K562 (cell line): ENCODE results near the gene KCNJ10. TPM values are rescaled to one million over a fixed set of nuclear protein-coding genes. Genes with fewer than 3 reads are reported as not detected.

Experiments used
- DPF2 ChIP-seq: fragments of 450-650 bp; IDR thresholded peaks from 2 replicates; pipeline ENCODE4 v1.6.1; 2016
- EP400 ChIP-seq: fragments of 450-650 bp; IDR thresholded peaks from 2 replicates; pipeline ENCODE4 v1.6.1; 2017; ENCODE audit warnings: antibody characterized with exemption, mild to moderate bottlenecking, moderate library complexity
- HDAC2 ChIP-seq: fragments of 450-650 bp; IDR thresholded peaks from 2 replicates; pipeline ENCODE4 v1.6.1; 2016; ENCODE audit warnings: mild to moderate bottlenecking
- L3MBTL2 ChIP-seq: fragments of 450-650 bp; IDR thresholded peaks from 2 replicates; pipeline ENCODE4 v1.6.1; 2016; ENCODE audit warnings: mild to moderate bottlenecking, moderate library complexity
- NBN ChIP-seq: fragments of 450-650 bp; IDR thresholded peaks from 2 replicates; pipeline ENCODE4 v1.6.1; 2016; ENCODE audit warnings: low read depth, mild to moderate bottlenecking
- RB1 ChIP-seq: fragments of 450-650 bp; IDR thresholded peaks from 2 replicates; pipeline ENCODE4 v1.6.1; 2017; ENCODE audit warnings: low read depth, mild to moderate bottlenecking
- SMC3 ChIP-seq: conservative IDR thresholded peaks from 2 replicates; pipeline ENCODE4 v1.6.1; 2011; ENCODE audit warnings: low read depth, low read length, improper control_type of control experiment; ENCODE audit not compliant: insufficient read depth
- TOE1 ChIP-seq, 2 experiments: fragments of 450-650 bp in 1 of 2; sonication (generic) in 1 of 2; formaldehyde crosslinking in 1 of 2; IDR thresholded peaks; 2 replicates each; pipeline versions ENCODE4 v1.7.1 to v1.8.0; 2016 to 2022; ENCODE audit warnings: borderline replicate concordance in 2 of 2, mild to moderate bottlenecking in 2 of 2, antibody characterized with exemption in 1 of 2, inconsistent platforms in 1 of 2, low read depth in 1 of 2, missing genetic modification reagents in 1 of 2, moderate library complexity in 1 of 2
- ZNF133 ChIP-seq: fragments of 250-450 bp; sonication (Bioruptor Pico); IDR thresholded peaks from 2 replicates; pipeline ENCODE4 v1.4.0; 2020; ENCODE audit warnings: mild to moderate bottlenecking
- polyA plus RNA-seq, 8 experiments: library from polyadenylated mRNA; depleted of rRNA in 4 of 8; stranded (reverse) in 5 of 8; unstranded in 3 of 8; fragments of >200 nt; fragmentation: Nextera tagmentation in 2 of 8; fragmentation: Illumina TruSeq in 1 of 8; extraction: Ambion mirVana in 2 of 8; extraction: Trizol in 1 of 8; gene quantifications; 2 replicates each; pipeline versions ENCODE4 v1.2.1 to v1.2.3, GENCODE V29; 2011 to 2014; ENCODE audit warnings: inconsistent platforms in 1 of 8, missing spikeins in 1 of 8
- total RNA-seq, 7 experiments: library from RNA; depleted of rRNA in 6 of 7; stranded (reverse); fragments of >200 nt in 6 of 7; fragmentation: Illumina TruSeq in 2 of 7; extraction: Trizol in 2 of 7; gene quantifications; 2 replicates each; pipeline versions ENCODE4 v1.2.1 to v1.2.3, GENCODE V29; 2011 to 2021; ENCODE audit warnings: low replicate concordance in 1 of 7
- TF ChIP-seq, protein P1 (sequence below), 2 experiments: fragments of 450-650 bp in 1 of 2; sonication (generic) in 1 of 2; formaldehyde crosslinking in 1 of 2; IDR thresholded peaks in 1 of 2; conservative IDR thresholded peaks in 1 of 2; 2 replicates each; pipeline versions ENCODE4 v1.6.1 to v1.8.1; 2016 to 2023; ENCODE audit warnings: mild to moderate bottlenecking in 2 of 2, moderate library complexity in 2 of 2, inconsistent platforms in 1 of 2, missing genetic modification reagents in 1 of 2
- TF ChIP-seq, protein P2 (sequence below), 3 experiments: IDR thresholded peaks in 2 of 3; conservative IDR thresholded peaks in 1 of 3; 2 replicates each; pipeline ENCODE4 v1.5.1; 2011 to 2012; ENCODE audit warnings: low read length in 3 of 3, mild to moderate bottlenecking in 3 of 3, control low read depth in 2 of 3, improper control_type of control experiment in 1 of 3, inconsistent platforms in 1 of 3, low read depth in 1 of 3, mixed read lengths in 1 of 3, moderate library complexity in 1 of 3; ENCODE audit not compliant: insufficient read depth in 2 of 3
- TF ChIP-seq, protein P3 (sequence below): sonication (generic); formaldehyde crosslinking; IDR thresholded peaks from 2 replicates; pipeline ENCODE4 v1.8.0; 2022; ENCODE audit warnings: missing genetic modification reagents, mild to moderate bottlenecking, moderate library complexity, borderline replicate concordance
- TF ChIP-seq, protein P4 (sequence below): fragments of 150-350 bp; conservative IDR thresholded peaks from 2 replicates; pipeline ENCODE4 v1.6.1; 2014; ENCODE audit warnings: low read length
- TF ChIP-seq, protein P5 (sequence below): fragments of 450-650 bp; IDR thresholded peaks from 2 replicates; pipeline ENCODE4 v1.6.1; 2017; ENCODE audit warnings: antibody characterized with exemption, mild to moderate bottlenecking

Gene KCNJ10
- total and polyA plus RNA-seq, 9 of the 15 experiments (the other 6 are each of a cell fraction or from before 2014, with no cell fraction given): 0.06 to 0.11 TPM; not detected in 7

DNA sequence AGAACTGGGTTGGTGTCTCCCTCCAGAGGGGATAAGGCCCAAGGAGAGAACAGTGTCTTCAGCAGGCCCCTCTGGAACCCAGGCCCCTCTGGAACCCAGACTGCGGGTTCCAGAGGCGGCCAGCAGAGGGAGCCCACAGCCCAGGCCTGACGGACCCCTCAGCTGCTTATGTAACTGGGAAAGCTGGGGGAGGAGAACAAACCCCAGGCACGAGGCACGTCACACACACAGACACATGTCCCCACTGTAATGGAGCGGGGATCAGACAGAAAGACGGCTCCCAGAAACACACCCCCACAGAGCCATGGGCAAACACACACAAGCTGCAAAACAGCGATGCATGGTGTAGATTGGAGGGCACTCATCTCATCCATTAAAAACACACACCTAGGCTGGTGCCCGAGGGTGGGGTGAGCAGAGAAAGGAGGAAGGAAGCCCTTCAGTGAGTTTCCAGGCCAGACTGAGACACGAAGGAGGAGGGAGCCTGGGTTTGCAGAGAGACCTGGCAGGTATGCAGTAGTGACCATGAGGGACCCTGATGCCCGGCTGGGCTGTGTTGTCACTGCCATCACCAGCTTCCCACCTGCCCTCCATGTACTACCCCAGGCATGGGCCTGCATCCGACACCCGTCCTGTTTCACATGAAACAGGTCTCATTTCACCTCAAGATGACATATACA is 31.2 kb upstream of the KCNJ10 start (continued):
- TF ChIP-seq DPF2: peak; percentile 68; the same call in 1 of the 2 replicates
- TF ChIP-seq, protein P1, sequence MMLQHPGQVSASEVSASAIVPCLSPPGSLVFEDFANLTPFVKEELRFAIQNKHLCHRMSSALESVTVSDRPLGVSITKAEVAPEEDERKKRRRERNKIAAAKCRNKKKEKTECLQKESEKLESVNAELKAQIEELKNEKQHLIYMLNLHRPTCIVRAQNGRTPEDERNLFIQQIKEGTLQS (IDR thresholded peaks at IDR 0.05): peak; percentile 22; the same call in 1 of the 2 replicates
- TF ChIP-seq, protein P1 (CRISPR knock-in tag; conservative IDR thresholded peaks at IDR 0.05): no peak
- TF ChIP-seq RB1: peak; percentile 72
- TF ChIP-seq, protein P2, sequence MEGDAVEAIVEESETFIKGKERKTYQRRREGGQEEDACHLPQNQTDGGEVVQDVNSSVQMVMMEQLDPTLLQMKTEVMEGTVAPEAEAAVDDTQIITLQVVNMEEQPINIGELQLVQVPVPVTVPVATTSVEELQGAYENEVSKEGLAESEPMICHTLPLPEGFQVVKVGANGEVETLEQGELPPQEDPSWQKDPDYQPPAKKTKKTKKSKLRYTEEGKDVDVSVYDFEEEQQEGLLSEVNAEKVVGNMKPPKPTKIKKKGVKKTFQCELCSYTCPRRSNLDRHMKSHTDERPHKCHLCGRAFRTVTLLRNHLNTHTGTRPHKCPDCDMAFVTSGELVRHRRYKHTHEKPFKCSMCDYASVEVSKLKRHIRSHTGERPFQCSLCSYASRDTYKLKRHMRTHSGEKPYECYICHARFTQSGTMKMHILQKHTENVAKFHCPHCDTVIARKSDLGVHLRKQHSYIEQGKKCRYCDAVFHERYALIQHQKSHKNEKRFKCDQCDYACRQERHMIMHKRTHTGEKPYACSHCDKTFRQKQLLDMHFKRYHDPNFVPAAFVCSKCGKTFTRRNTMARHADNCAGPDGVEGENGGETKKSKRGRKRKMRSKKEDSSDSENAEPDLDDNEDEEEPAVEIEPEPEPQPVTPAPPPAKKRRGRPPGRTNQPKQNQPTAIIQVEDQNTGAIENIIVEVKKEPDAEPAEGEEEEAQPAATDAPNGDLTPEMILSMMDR (IDR thresholded peaks at IDR 0.05 in 2 of 3, conservative IDR thresholded peaks at IDR 0.05 in 1 of 3; ENCODE audit: insufficient read depth in 2 of 3, low read depth in 1 of 3, low read length in 3 of 3): peak; percentile 91 to 94 (median 94)
- TF ChIP-seq, protein P3, sequence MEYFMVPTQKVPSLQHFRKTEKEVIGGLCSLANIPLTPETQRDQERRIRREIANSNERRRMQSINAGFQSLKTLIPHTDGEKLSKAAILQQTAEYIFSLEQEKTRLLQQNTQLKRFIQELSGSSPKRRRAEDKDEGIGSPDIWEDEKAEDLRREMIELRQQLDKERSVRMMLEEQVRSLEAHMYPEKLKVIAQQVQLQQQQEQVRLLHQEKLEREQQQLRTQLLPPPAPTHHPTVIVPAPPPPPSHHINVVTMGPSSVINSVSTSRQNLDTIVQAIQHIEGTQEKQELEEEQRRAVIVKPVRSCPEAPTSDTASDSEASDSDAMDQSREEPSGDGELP (CRISPR knock-in tag): peak; percentile 88
- peak; percentile 87 for TF ChIP-seq L3MBTL2
- peak; percentile 29; the same call in 1 of the 2 replicates for TF ChIP-seq NBN
- TF ChIP-seq, protein P4, sequence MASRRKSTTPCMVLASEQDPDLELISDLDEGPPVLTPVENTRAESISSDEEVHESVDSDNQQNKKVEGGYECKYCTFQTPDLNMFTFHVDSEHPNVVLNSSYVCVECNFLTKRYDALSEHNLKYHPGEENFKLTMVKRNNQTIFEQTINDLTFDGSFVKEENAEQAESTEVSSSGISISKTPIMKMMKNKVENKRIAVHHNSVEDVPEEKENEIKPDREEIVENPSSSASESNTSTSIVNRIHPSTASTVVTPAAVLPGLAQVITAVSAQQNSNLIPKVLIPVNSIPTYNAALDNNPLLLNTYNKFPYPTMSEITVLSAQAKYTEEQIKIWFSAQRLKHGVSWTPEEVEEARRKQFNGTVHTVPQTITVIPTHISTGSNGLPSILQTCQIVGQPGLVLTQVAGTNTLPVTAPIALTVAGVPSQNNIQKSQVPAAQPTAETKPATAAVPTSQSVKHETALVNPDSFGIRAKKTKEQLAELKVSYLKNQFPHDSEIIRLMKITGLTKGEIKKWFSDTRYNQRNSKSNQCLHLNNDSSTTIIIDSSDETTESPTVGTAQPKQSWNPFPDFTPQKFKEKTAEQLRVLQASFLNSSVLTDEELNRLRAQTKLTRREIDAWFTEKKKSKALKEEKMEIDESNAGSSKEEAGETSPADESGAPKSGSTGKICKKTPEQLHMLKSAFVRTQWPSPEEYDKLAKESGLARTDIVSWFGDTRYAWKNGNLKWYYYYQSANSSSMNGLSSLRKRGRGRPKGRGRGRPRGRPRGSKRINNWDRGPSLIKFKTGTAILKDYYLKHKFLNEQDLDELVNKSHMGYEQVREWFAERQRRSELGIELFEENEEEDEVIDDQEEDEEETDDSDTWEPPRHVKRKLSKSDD: 0 out of 2 replicates have a peak, but pooled peaks have one; percentile 29
- TF ChIP-seq SMC3: peak; percentile 86
- TF ChIP-seq ZNF133 (CRISPR knock-in tag): no peak
- TF ChIP-seq TOE1 (IDR thresholded peaks at IDR 0.05; ENCODE audit: borderline replicate concordance): 0 out of 2 replicates have a peak, but pooled peaks have one; percentile 35
- no peak for TF ChIP-seq TOE1 (CRISPR knock-in tag; IDR thresholded peaks at IDR 0.05; ENCODE audit: borderline replicate concordance, low read depth)
- peak; percentile 52; the same call in 1 of the 2 replicates for TF ChIP-seq HDAC2
- TF ChIP-seq, protein P5, sequence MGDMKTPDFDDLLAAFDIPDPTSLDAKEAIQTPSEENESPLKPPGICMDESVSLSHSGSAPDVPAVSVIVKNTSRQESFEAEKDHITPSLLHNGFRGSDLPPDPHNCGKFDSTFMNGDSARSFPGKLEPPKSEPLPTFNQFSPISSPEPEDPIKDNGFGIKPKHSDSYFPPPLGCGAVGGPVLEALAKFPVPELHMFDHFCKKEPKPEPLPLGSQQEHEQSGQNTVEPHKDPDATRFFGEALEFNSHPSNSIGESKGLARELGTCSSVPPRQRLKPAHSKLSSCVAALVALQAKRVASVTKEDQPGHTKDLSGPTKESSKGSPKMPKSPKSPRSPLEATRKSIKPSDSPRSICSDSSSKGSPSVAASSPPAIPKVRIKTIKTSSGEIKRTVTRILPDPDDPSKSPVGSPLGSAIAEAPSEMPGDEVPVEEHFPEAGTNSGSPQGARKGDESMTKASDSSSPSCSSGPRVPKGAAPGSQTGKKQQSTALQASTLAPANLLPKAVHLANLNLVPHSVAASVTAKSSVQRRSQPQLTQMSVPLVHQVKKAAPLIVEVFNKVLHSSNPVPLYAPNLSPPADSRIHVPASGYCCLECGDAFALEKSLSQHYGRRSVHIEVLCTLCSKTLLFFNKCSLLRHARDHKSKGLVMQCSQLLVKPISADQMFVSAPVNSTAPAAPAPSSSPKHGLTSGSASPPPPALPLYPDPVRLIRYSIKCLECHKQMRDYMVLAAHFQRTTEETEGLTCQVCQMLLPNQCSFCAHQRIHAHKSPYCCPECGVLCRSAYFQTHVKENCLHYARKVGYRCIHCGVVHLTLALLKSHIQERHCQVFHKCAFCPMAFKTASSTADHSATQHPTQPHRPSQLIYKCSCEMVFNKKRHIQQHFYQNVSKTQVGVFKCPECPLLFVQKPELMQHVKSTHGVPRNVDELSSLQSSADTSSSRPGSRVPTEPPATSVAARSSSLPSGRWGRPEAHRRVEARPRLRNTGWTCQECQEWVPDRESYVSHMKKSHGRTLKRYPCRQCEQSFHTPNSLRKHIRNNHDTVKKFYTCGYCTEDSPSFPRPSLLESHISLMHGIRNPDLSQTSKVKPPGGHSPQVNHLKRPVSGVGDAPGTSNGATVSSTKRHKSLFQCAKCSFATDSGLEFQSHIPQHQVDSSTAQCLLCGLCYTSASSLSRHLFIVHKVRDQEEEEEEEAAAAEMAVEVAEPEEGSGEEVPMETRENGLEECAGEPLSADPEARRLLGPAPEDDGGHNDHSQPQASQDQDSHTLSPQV: peak; percentile 48; the same call in 1 of the 2 replicates
- peak; percentile 86 for TF ChIP-seq EP400
